ENCODE results near the gene SPRING1.

Gene SPRING1

DNA sequence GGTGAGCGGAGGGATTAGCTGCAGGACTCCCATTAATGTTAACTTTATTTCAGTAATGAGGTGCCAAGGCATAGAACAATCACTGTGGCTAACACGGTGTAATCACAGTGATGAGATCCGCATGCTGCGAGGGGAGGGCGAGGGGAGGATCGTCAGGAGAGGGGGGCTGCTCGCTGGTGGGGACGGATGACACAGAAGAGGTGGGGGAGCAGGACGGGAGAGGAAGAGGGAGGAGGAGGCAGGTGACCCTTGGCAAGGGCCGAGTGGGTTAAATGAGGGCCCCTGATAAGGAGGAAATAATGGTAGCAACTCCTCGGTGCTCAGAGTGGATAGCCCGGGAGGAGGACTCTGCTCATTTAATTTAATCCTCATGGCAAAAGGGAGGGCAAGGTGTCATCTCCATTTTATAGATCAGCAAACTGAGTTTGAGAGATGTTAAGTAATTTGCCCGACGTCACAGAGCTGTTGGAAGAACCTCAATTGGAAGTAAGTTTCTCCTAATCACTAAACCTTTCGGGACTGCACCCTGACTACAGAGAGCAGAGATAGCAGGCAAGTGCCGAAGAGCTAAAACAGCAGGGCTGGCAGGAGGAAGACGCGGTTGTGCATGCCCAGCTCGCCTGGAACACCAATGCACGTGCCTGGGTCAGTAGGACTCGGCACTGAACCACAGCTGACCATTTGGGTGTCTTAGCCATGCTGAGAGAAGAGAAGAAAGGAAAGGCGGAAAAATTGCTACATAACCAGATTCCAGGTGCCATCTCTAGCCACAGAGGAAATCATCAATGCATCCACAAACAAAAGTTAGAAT, 43.0 kb downstream of the SPRING1 start:
- no peak overlapping the region for H3K9ac ChIP-seq (ENCODE audit: low read depth, low read length)
- no peak for ATAC-seq (ENCODE audit: insufficient read depth, low read depth)
- no peaks in the 10 kb centered on the region for H4K20me1 ChIP-seq (ENCODE audit: insufficient read depth, low read length)
- H3K36me3 ChIP-seq (ENCODE audit: insufficient read depth, low read length) = no peaks in the 10 kb centered on the region
- H3K4me3 ChIP-seq (ENCODE audit: low read depth in 1 of 2, low read length in 2 of 2) = no peak overlapping the region
- H2AFZ ChIP-seq (ENCODE audit: low read depth, low read length) = no peak overlapping the region
- no peaks in the 10 kb centered on the region for H3K4me1 ChIP-seq (ENCODE audit: insufficient read depth, low read length)
- no peak overlapping the region for H3K4me2 ChIP-seq (ENCODE audit: insufficient read depth, low read length)
- DNase-seq = no peak
- no peak for TF ChIP-seq EZH2 (IDR thresholded peaks at IDR 0.05; ENCODE audit: borderline replicate concordance, low read depth, low read length, severe bottlenecking)
- TF ChIP-seq, protein P1, sequence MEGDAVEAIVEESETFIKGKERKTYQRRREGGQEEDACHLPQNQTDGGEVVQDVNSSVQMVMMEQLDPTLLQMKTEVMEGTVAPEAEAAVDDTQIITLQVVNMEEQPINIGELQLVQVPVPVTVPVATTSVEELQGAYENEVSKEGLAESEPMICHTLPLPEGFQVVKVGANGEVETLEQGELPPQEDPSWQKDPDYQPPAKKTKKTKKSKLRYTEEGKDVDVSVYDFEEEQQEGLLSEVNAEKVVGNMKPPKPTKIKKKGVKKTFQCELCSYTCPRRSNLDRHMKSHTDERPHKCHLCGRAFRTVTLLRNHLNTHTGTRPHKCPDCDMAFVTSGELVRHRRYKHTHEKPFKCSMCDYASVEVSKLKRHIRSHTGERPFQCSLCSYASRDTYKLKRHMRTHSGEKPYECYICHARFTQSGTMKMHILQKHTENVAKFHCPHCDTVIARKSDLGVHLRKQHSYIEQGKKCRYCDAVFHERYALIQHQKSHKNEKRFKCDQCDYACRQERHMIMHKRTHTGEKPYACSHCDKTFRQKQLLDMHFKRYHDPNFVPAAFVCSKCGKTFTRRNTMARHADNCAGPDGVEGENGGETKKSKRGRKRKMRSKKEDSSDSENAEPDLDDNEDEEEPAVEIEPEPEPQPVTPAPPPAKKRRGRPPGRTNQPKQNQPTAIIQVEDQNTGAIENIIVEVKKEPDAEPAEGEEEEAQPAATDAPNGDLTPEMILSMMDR (IDR thresholded peaks at IDR 0.05; ENCODE audit: borderline replicate concordance, extremely low read depth, low read length, poor library complexity, severe bottlenecking) = no peak
- H3K27me3 ChIP-seq (ENCODE audit: insufficient read depth, low read length, poor library complexity) = no peaks in the 10 kb centered on the region
- no peaks in the 10 kb centered on the region for H3K9me3 ChIP-seq (ENCODE audit: insufficient read depth, low read length, severe bottlenecking)
- H3K27ac ChIP-seq (ENCODE audit: low read length) = no peak overlapping the region
- no peaks in the 10 kb centered on the region for H3K79me2 ChIP-seq (ENCODE audit: insufficient read depth, low read length)

DNA sequence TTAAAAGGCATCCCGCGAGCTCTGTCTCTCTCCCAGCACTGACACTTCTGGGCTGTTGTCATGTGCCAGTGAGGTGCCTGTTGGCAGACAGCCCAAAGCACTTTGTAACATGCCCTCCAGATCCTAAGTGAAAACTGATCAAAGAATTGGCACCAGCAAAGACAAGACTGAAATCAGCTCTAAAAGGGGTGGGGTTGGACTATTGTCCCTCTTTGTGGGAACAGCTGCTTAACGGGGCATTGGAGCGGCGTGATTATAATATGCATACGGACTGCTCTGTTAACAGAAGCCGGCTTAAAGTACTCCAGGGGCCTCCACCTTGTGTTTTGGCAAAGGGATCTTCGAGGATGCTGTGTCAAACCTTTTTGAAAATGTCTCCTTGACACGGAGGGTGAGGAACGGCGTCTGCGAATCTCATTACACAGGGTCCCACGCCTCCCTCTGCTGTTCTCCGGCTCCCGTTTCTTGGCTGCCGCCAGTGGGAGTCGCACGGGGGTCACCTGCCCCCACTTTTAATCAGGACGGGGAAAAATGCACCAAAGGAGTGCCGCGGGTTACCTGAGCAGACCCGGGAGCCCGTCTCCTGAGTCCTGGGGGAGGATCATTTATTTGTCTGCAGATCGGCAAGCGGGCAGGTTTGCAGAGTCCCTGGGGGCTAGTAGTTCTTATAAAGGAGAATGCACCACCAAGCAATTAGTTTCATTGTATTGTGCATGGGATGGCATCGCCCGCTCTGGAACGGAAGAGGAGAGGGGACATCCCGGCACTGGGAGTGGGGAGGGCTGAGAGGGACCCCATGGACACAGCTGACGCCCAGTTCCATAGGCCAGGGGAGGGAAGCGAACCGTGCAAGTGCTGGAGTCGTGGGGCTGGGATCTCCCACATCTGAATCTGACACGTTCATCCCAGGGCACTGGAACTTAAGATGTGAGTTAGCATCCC, 44.3 kb downstream of the SPRING1 start:
- H3K4me3 ChIP-seq (ENCODE audit: low read depth in 1 of 2, low read length in 2 of 2) = no peak overlapping the region
- ATAC-seq (ENCODE audit: insufficient read depth, low read depth) = no peak
- H3K27ac ChIP-seq (ENCODE audit: low read length) = no peak overlapping the region

DNA sequence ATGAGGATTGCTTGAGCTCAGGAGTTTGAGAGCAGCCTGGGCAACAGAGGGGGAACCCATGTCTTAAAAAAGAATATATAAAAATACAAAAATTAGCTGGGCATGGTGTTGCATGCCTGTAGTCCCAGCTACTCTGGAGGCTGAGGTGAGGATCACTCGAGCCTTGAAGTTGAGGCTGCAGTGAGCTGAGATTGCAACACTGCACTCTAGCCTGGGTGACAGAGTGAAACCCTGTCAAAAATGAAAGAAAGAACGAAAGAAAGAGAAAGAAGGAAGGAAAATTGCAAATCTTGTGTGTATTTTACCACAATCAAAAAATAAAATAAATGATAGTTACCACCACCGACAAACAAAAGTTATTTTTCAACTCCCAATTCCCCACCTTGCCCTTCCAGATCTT, 45.3 kb downstream of the SPRING1 start:
- Histone ChIP-seq H3K4me3 (ENCODE audit: low read depth in 1 of 2, low read length in 2 of 2) (no peak overlapping the region), H3K4me1 (ENCODE audit: insufficient read depth, low read length) (0 out of 2 replicates have a peak, but pooled peaks cover 3% of the 10 kb centered on the region), H2AFZ (ENCODE audit: low read depth, low read length) (no peak overlapping the region), H4K20me1 (ENCODE audit: insufficient read depth, low read length) (no peaks in the 10 kb centered on the region), H3K27ac (ENCODE audit: low read length) (no peak overlapping the region), H3K27me3 (ENCODE audit: insufficient read depth, low read length, poor library complexity) (no peaks in the 10 kb centered on the region), H3K79me2 (ENCODE audit: insufficient read depth, low read length) (no peaks in the 10 kb centered on the region), H3K9me3 (ENCODE audit: insufficient read depth, low read length, severe bottlenecking) (no peaks in the 10 kb centered on the region), H3K4me2 (ENCODE audit: insufficient read depth, low read length) (no peak overlapping the region), H3K9ac (ENCODE audit: low read depth, low read length) (no peak overlapping the region), H3K36me3 (ENCODE audit: insufficient read depth, low read length) (no peaks in the 10 kb centered on the region)
- ATAC-seq (ENCODE audit: insufficient read depth, low read depth) = no peak
- DNase-seq = no peak
- TF ChIP-seq, protein P1 (IDR thresholded peaks at IDR 0.05; ENCODE audit: borderline replicate concordance, extremely low read depth, low read length, poor library complexity, severe bottlenecking) = no peak
- no peak for TF ChIP-seq EZH2 (IDR thresholded peaks at IDR 0.05; ENCODE audit: borderline replicate concordance, low read depth, low read length, severe bottlenecking)

More for the DNA sequence above, 44.3 kb downstream of the SPRING1 start:
- Histone ChIP-seq H3K79me2 (ENCODE audit: insufficient read depth, low read length) (no peaks in the 10 kb centered on the region), H4K20me1 (ENCODE audit: insufficient read depth, low read length) (no peaks in the 10 kb centered on the region), H3K27me3 (ENCODE audit: insufficient read depth, low read length, poor library complexity) (no peaks in the 10 kb centered on the region), H2AFZ (ENCODE audit: low read depth, low read length) (no peak overlapping the region), H3K4me1 (ENCODE audit: insufficient read depth, low read length) (no peaks in the 10 kb centered on the region), H3K4me2 (ENCODE audit: insufficient read depth, low read length) (no peak overlapping the region), H3K9ac (ENCODE audit: low read depth, low read length) (no peak overlapping the region), H3K9me3 (ENCODE audit: insufficient read depth, low read length, severe bottlenecking) (no peaks in the 10 kb centered on the region), H3K36me3 (ENCODE audit: insufficient read depth, low read length) (no peaks in the 10 kb centered on the region)
- TF ChIP-seq EZH2 (IDR thresholded peaks at IDR 0.05; ENCODE audit: borderline replicate concordance, low read depth, low read length, severe bottlenecking) = no peak
- TF ChIP-seq, protein P1 (IDR thresholded peaks at IDR 0.05; ENCODE audit: borderline replicate concordance, extremely low read depth, low read length, poor library complexity, severe bottlenecking) = no peak
- no peak for DNase-seq
